DND-41 (cell line): ENCODE results near the gene METTL23.
"Not testable (repeated sequence)": the region's sequence is repeated elsewhere in the genome, so short reads cannot be mapped to it uniquely, and the experiment has no call there.

Source experiments
- ATAC-seq: fragments of 200-7000 bp; cut with Tn5 transposase; 3 replicates; pipeline ENCODE4 v1.9.1; 2021; ENCODE audit warnings: low read depth; ENCODE audit not compliant: insufficient read depth
- DNase-seq: peaks from one replicate; pipeline ENCODE4 v3.0.0-alpha.2; 2020
- H2AFZ ChIP-seq: 2 replicates; pipeline ENCODE4 v1.6.0; 2012; ENCODE audit warnings: low read depth, low read length
- H3K27ac ChIP-seq: 2 replicates; pipeline ENCODE4 v1.5.1; 2012; ENCODE audit warnings: low read length, inconsistent platforms
- H3K27me3 ChIP-seq: fragments of 200-600 bp; sonication (generic); 2 replicates; pipeline ENCODE4 v1.6.0; 2012; ENCODE audit warnings: low read length, mild to moderate bottlenecking, inconsistent platforms; ENCODE audit not compliant: insufficient read depth, poor library complexity
- H3K36me3 ChIP-seq: 2 replicates; pipeline ENCODE4 v1.5.1; 2012; ENCODE audit warnings: low read length, inconsistent platforms; ENCODE audit not compliant: insufficient read depth
- H3K4me1 ChIP-seq: 2 replicates; pipeline ENCODE4 v1.5.1; 2012; ENCODE audit warnings: mild to moderate bottlenecking, low read length; ENCODE audit not compliant: insufficient read depth
- H3K4me2 ChIP-seq: 2 replicates; pipeline ENCODE4 v1.6.0; 2012; ENCODE audit warnings: mild to moderate bottlenecking, moderate library complexity, low read length, inconsistent platforms; ENCODE audit not compliant: insufficient read depth
- H3K4me3 ChIP-seq, 2 experiments: fragments of 200-600 bp in 1 of 2; shearing (Covaris generic) in 1 of 2; 2 replicates each; pipeline ENCODE4 v1.5.1; 2012 to 2016; ENCODE audit warnings: inconsistent platforms in 2 of 2, low read length in 2 of 2, mild to moderate bottlenecking in 2 of 2, low read depth in 1 of 2, moderate library complexity in 1 of 2
- H3K79me2 ChIP-seq: 2 replicates; pipeline ENCODE4 v1.6.0; 2012; ENCODE audit warnings: low read length, inconsistent platforms; ENCODE audit not compliant: insufficient read depth
- H3K9ac ChIP-seq: 2 replicates; pipeline ENCODE4 v1.6.0; 2012; ENCODE audit warnings: low read depth, mild to moderate bottlenecking, inconsistent platforms, low read length, moderate library complexity
- H3K9me3 ChIP-seq: 2 replicates; pipeline ENCODE4 v1.5.1; 2012; ENCODE audit warnings: low read length, moderate library complexity, mild to moderate bottlenecking, inconsistent platforms; ENCODE audit not compliant: insufficient read depth, severe bottlenecking
- H4K20me1 ChIP-seq: 2 replicates; pipeline ENCODE4 v1.6.0; 2012; ENCODE audit warnings: low read length; ENCODE audit not compliant: insufficient read depth
- EZH2 ChIP-seq: IDR thresholded peaks from 3 replicates; pipeline ENCODE4 v1.6.1; 2012; ENCODE audit warnings: borderline replicate concordance, low read depth, mild to moderate bottlenecking, moderate library complexity, low read length, inconsistent platforms; ENCODE audit not compliant: severe bottlenecking
- TF ChIP-seq, protein P1 (sequence below): IDR thresholded peaks from 2 replicates; pipeline ENCODE4 v1.5.1; 2012; ENCODE audit warnings: borderline replicate concordance, low read length, moderate library complexity, mild to moderate bottlenecking; ENCODE audit not compliant: poor library complexity, severe bottlenecking; ENCODE audit errors: extremely low read depth

METTL23 gene

GRCh38 chr17:76740329-76741118 lies 13.9 kb downstream of the METTL23 start:
- no peak overlapping the region for H3K4me3 ChIP-seq
- H2AFZ ChIP-seq = no peak overlapping the region
- H3K27me3 ChIP-seq = no peaks in the 10 kb centered on the region
- H3K79me2 ChIP-seq = peaks cover 47% of the 10 kb centered on the region
- H3K27ac ChIP-seq = no peak overlapping the region
- DNase-seq (no peak), ATAC-seq (no peak)
- TF ChIP-seq EZH2 = no peak
- TF ChIP-seq, protein P1, sequence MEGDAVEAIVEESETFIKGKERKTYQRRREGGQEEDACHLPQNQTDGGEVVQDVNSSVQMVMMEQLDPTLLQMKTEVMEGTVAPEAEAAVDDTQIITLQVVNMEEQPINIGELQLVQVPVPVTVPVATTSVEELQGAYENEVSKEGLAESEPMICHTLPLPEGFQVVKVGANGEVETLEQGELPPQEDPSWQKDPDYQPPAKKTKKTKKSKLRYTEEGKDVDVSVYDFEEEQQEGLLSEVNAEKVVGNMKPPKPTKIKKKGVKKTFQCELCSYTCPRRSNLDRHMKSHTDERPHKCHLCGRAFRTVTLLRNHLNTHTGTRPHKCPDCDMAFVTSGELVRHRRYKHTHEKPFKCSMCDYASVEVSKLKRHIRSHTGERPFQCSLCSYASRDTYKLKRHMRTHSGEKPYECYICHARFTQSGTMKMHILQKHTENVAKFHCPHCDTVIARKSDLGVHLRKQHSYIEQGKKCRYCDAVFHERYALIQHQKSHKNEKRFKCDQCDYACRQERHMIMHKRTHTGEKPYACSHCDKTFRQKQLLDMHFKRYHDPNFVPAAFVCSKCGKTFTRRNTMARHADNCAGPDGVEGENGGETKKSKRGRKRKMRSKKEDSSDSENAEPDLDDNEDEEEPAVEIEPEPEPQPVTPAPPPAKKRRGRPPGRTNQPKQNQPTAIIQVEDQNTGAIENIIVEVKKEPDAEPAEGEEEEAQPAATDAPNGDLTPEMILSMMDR = no peak
- peaks cover 11% of the 10 kb centered on the region for H4K20me1 ChIP-seq
- peak overlapping the region; percentile 29; the same call in 1 of the 2 replicates for H3K4me2 ChIP-seq
- peaks cover 23% of the 10 kb centered on the region for H3K4me1 ChIP-seq
- H3K9ac ChIP-seq = 0 out of 2 replicates have a peak overlapping the region, but pooled peaks have one; percentile 8
- H3K9me3 ChIP-seq = no peaks in the 10 kb centered on the region
- peaks cover 55% of the 10 kb centered on the region for H3K36me3 ChIP-seq

DNA sequence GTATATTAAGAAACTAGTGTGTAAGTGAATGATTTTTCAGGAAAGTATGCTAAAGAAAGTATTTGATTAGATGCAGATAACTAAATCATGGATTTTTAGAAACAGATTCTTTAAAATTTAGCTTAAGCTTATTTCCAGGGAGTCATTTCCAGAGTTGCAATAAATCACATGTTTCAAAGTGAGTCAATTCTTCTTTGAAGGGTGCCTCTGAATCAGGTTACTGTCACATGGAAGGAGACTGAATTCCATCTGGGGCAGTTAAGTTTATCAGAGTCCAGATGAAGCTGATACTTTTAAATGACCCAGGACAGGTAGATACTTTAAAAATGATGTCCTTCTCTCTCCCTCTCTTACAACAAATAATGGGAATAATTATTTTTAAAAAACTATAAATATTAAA lies 16.3 kb downstream of the METTL23 start:
- Histone ChIP-seq H3K9ac (no peak overlapping the region), H3K27me3 (no peaks in the 10 kb centered on the region), H3K79me2 (peaks cover 30% of the 10 kb centered on the region), H4K20me1 (no peaks in the 10 kb centered on the region), H3K4me3 (no peak overlapping the region), H3K4me2 (no peak overlapping the region), H2AFZ (no peak overlapping the region), H3K4me1 (peaks cover 23% of the 10 kb centered on the region), H3K9me3 (no peaks in the 10 kb centered on the region), H3K27ac (no peak overlapping the region), H3K36me3 (peaks cover 49% of the 10 kb centered on the region)
- TF ChIP-seq, protein P1 = no peak
- DNase-seq = no peak
- no peak for ATAC-seq

DNA sequence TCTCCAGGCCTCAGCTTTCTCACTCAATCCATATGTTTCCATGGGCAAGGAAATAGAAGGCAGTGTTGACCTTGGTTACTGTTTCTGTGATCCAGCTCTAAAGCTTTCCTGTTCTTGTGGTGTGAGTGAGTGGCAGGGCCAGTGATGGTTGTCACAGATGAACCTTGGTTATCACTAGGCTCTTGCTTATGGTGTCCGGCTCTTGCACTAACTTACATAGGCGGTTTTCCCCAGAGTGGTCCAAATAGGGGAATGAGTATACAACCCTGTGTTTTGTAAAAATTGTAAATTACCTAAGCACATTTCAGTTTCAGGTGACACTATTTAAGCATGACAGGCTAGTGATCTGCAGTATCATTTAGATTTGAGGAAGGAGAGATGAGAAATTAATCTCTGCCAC lies 18.1 kb downstream of the METTL23 start:
- peaks cover 49% of the 10 kb centered on the region for H3K36me3 ChIP-seq

DNA sequence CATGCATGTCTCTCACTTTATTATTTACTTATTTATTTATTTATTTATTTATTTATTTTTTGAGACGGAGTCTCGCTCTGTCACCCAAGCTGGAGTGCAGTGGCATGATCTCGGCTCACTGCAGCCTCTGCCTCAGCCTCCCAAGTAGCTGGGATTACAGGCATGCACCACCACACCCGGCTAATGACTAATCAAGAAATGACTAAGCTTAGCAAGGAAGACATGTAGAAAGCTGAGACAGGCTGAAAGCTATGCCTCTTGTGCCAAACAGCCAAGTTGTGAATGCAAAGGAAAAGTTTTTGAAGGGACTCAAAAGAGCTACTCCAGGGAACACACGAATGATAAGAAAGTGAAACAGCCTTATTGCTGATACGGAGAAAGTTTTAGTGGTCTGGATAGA lies 19.1 kb downstream of the METTL23 start:
- H3K9me3 ChIP-seq, ATAC-seq: not testable (repeated sequence)
- peaks cover 44% of the 10 kb centered on the region for H3K36me3 ChIP-seq

More for the DNA sequence above, 18.1 kb downstream of the METTL23 start:
- Histone ChIP-seq H3K9ac (no peak overlapping the region), H4K20me1 (no peaks in the 10 kb centered on the region), H3K4me1 (peaks cover 8% of the 10 kb centered on the region; the same call in 1 of the 2 replicates), H2AFZ (no peak overlapping the region), H3K27me3 (no peaks in the 10 kb centered on the region), H3K79me2 (peaks cover 12% of the 10 kb centered on the region), H3K9me3 (no peaks in the 10 kb centered on the region), H3K4me2 (no peak overlapping the region), H3K4me3 (no peak overlapping the region), H3K27ac (no peak overlapping the region)
- DNase-seq = no peak
- TF ChIP-seq EZH2 = no peak
- TF ChIP-seq, protein P1 = no peak
- no peak for ATAC-seq

More for the DNA sequence above, 19.1 kb downstream of the METTL23 start:
- H3K27me3 ChIP-seq, H3K27ac ChIP-seq, H3K4me2 ChIP-seq, H3K9ac ChIP-seq, H2AFZ ChIP-seq, H4K20me1 ChIP-seq, DNase-seq, H3K4me3 ChIP-seq, H3K79me2 ChIP-seq, H3K4me1 ChIP-seq: not testable (repeated sequence)
